Tibial nerve (tissue), 3 donors: Measurements from ENCODE around the gene GAST.

Experiments
- POLR2A ChIP-seq, 2 donors: fragments of 450-650 bp; IDR thresholded peaks; one replicate each; pipeline ENCODE4 v1.6.1; 2017; ENCODE audit warnings: antibody characterized with exemption in 2 of 2, mild to moderate bottlenecking in 2 of 2, moderate library complexity in 2 of 2
- TF ChIP-seq, protein P1 (sequence below), 5 experiments: fragments of 200-600 bp in 3 of 5; fragments of 450-650 bp in 2 of 5; sonication (generic) in 3 of 5; IDR thresholded peaks; one replicate each; pipeline ENCODE4 v1.5.1; 2016 to 2019; ENCODE audit warnings: antibody characterized with exemption in 5 of 5, mild to moderate bottlenecking in 3 of 5, moderate library complexity in 2 of 5

DNA sequence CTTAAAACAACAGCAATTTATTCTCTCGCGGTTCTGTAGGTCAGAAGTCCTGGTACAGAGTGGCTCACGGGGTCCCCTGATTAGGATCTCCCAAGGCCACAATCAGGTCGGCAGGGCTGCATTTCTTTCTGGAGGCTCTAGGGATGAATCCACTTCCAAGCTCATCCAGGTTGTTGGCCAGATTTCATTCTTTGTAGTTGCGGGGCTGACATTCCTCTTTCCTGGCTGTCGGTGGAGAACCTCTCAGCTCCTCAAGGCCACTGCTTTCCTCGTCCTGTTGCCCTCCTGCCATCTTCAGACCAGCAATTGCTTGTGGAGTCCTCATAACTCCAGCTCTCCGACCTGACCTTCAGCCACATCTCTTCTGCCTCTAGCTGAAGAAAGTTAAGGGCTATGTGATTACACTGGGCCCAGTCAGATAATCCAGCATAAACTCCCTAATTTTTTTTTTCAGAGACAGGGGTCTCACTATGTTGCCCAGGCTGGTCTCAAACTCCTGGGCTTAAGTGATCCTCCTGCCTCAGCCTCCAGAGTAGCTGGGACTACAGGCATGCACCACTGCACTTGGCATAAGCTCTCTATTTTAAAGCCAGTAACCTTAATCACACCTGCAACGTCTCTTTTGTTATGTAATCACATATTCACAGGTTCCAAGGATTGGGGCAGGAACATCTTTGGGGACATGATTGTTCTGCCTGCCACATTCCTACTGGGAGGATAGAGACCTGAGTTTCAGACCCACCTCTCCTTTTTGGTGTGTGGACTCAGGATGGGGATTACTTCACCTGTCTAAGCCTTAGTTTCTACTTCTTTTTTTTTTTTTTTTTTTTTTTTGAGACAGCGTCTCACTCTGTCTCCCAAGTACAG, 4.1 kb upstream of the GAST start:
- TF ChIP-seq POLR2A (IDR thresholded peaks at IDR 0.05) = no peak
- TF ChIP-seq, protein P1, sequence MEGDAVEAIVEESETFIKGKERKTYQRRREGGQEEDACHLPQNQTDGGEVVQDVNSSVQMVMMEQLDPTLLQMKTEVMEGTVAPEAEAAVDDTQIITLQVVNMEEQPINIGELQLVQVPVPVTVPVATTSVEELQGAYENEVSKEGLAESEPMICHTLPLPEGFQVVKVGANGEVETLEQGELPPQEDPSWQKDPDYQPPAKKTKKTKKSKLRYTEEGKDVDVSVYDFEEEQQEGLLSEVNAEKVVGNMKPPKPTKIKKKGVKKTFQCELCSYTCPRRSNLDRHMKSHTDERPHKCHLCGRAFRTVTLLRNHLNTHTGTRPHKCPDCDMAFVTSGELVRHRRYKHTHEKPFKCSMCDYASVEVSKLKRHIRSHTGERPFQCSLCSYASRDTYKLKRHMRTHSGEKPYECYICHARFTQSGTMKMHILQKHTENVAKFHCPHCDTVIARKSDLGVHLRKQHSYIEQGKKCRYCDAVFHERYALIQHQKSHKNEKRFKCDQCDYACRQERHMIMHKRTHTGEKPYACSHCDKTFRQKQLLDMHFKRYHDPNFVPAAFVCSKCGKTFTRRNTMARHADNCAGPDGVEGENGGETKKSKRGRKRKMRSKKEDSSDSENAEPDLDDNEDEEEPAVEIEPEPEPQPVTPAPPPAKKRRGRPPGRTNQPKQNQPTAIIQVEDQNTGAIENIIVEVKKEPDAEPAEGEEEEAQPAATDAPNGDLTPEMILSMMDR (IDR thresholded peaks at IDR 0.05) = no peak
